Measurements from ENCODE around the gene TRIM9. TPM values are rescaled to one million over a fixed set of nuclear protein-coding genes. Genes with fewer than 3 reads are reported as not detected.

The TRIM9 gene
- total and polyA plus RNA-seq, 2 experiments from 2014 or later: 2.3 to 4.1 TPM

- no peaks in the 10 kb centered on the region for H3K27me3 ChIP-seq
- TF ChIP-seq, protein P1, sequence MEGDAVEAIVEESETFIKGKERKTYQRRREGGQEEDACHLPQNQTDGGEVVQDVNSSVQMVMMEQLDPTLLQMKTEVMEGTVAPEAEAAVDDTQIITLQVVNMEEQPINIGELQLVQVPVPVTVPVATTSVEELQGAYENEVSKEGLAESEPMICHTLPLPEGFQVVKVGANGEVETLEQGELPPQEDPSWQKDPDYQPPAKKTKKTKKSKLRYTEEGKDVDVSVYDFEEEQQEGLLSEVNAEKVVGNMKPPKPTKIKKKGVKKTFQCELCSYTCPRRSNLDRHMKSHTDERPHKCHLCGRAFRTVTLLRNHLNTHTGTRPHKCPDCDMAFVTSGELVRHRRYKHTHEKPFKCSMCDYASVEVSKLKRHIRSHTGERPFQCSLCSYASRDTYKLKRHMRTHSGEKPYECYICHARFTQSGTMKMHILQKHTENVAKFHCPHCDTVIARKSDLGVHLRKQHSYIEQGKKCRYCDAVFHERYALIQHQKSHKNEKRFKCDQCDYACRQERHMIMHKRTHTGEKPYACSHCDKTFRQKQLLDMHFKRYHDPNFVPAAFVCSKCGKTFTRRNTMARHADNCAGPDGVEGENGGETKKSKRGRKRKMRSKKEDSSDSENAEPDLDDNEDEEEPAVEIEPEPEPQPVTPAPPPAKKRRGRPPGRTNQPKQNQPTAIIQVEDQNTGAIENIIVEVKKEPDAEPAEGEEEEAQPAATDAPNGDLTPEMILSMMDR (IDR thresholded peaks at IDR 0.05; ENCODE audit: low read depth, low read length): no peak
- H3K4me3 ChIP-seq: no peak overlapping the region
- no peaks in the 10 kb centered on the region for H3K9me3 ChIP-seq (ENCODE audit: low read depth)
- H3K36me3 ChIP-seq: no peaks in the 10 kb centered on the region
- no peak for DNase-seq (ENCODE audit: low read depth in 1 of 2, low spot score in 1 of 2)
- H3K27ac ChIP-seq: no peak overlapping the region
- H3K4me1 ChIP-seq (ENCODE audit: low read depth): no peaks in the 10 kb centered on the region
These were observed 59.2 kb downstream of the TRIM9 start for GRCh38 chr14:51035611-51036192.

- Histone ChIP-seq H3K4me1 (ENCODE audit: low read depth) (peaks cover 8% of the 10 kb centered on the region), H3K4me3 (no peak overlapping the region), H3K36me3 (no peaks in the 10 kb centered on the region), H3K9me3 (ENCODE audit: low read depth) (no peaks in the 10 kb centered on the region), H3K27ac (no peak overlapping the region), H3K27me3 (no peaks in the 10 kb centered on the region)
- TF ChIP-seq, protein P1 (IDR thresholded peaks at IDR 0.05; ENCODE audit: low read depth, low read length): no peak
- peak in 1 of 2 donors; percentile 31 for DNase-seq (ENCODE audit: low read depth in 1 of 2, low spot score in 1 of 2)
These were observed 65.8 kb downstream of the TRIM9 start for GRCh38 chr14:51028851-51029754.

GRCh38 chr14:51028361-51028760 lies 66.5 kb downstream of the TRIM9 start:
- Histone ChIP-seq H3K4me3 (no peak overlapping the region), H3K9me3 (ENCODE audit: low read depth) (no peaks in the 10 kb centered on the region), H3K27ac (no peak overlapping the region), H3K27me3 (no peaks in the 10 kb centered on the region), H3K36me3 (no peaks in the 10 kb centered on the region), H3K4me1 (ENCODE audit: low read depth) (peaks cover 11% of the 10 kb centered on the region)
- no peak for DNase-seq (ENCODE audit: low read depth in 1 of 2, low spot score in 1 of 2)
- TF ChIP-seq, protein P1 (IDR thresholded peaks at IDR 0.05; ENCODE audit: low read depth, low read length): no peak

DNA sequence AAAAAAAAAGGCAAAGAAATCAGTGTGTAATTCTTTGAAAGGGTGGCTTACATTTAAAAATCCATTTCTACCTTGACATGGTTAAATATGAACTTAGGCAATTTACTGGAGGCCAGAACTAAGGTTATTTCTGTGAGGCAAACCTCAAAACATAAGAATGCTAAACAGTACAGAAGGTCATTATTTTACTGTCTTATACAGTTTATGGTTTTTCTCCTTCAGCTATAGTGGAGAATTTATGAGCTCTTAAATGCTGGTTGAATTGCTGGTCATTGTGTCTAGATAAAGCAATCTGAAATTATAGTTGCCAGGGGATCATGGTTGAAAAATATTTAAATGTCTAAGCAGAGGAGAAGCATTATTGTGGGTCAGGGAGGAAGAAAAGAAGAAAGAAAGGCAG lies 70.5 kb downstream of the TRIM9 start:
- H3K4me1 ChIP-seq (ENCODE audit: low read depth): peaks cover 26% of the 10 kb centered on the region
- TF ChIP-seq, protein P1 (IDR thresholded peaks at IDR 0.05; ENCODE audit: low read depth, low read length): no peak
- H3K27me3 ChIP-seq: no peaks in the 10 kb centered on the region
- no peaks in the 10 kb centered on the region for H3K36me3 ChIP-seq
- H3K27ac ChIP-seq: no peak overlapping the region
- DNase-seq (ENCODE audit: low read depth in 1 of 2, low spot score in 1 of 2): no peak
- H3K9me3 ChIP-seq (ENCODE audit: low read depth): no peaks in the 10 kb centered on the region
- H3K4me3 ChIP-seq: no peak overlapping the region

DNA sequence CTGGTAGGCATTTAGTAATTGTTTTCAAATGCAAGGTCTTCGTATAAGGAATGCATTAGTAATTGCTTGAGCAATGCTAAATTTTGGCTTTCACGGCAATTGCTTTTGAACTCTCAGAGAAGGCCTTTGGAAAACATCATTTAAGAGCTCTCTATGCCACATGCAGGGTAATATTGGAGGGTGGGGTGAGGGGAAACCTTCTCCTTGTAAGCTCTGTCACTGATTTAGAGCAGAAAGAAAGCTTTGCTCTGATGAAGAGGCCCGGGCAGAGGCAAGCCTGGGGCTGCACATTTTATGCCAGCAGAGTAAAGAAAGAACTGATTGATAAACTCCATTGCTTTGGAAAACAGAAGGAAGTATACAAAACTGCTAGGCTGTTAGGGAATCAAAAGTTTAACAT lies 70.9 kb downstream of the TRIM9 start:
- Histone ChIP-seq H3K9me3 (ENCODE audit: low read depth) (no peaks in the 10 kb centered on the region), H3K27ac (no peak overlapping the region), H3K4me1 (ENCODE audit: low read depth) (peaks cover 30% of the 10 kb centered on the region), H3K27me3 (no peaks in the 10 kb centered on the region), H3K4me3 (no peak overlapping the region), H3K36me3 (no peaks in the 10 kb centered on the region)
- DNase-seq (ENCODE audit: low read depth in 1 of 2, low spot score in 1 of 2): peak in 1 of 2 donors; percentile 19
- TF ChIP-seq, protein P1 (IDR thresholded peaks at IDR 0.05; ENCODE audit: low read depth, low read length): no peak

Data from cardiac muscle cell (in vitro differentiated cells and primary cell).